GM12875 (cell line): ENCODE measurements around the gene ZBTB8OS.
"Not testable (repeated sequence)": the region's sequence is repeated elsewhere in the genome, so short reads cannot be mapped to it uniquely, and the experiment has no call there.

Experiments used
- H3K4me3 ChIP-seq: one replicate; pipeline ENCODE4 v1.5.1; 2011; ENCODE audit warnings: low read depth, low read length, control low read depth
- CTCF ChIP-seq: IDR thresholded peaks from 2 replicates; pipeline ENCODE4 v1.5.1; 2011; ENCODE audit warnings: low read depth, mild to moderate bottlenecking, control low read depth, inconsistent platforms, low read length, moderate library complexity, borderline replicate concordance; ENCODE audit not compliant: insufficient read depth

The ZBTB8OS gene

GRCh38 chr1:32647308-32648134 is 2.8 kb downstream of the ZBTB8OS start:
- H3K4me3 ChIP-seq = no peak overlapping the region
- no peak for TF ChIP-seq CTCF

- no peak for TF ChIP-seq CTCF
- H3K4me3 ChIP-seq = no peak overlapping the region
These were observed 5.9 kb downstream of the ZBTB8OS start for GRCh38 chr1:32644426-32644825.

GRCh38 chr1:32642292-32642827 is 8.0 kb downstream of the ZBTB8OS start:
- not testable (repeated sequence) for H3K4me3 ChIP-seq

- no peak for TF ChIP-seq CTCF
- no peak overlapping the region for H3K4me3 ChIP-seq
These were observed 10.8 kb downstream of the ZBTB8OS start for GRCh38 chr1:32639489-32640075.

- TF ChIP-seq CTCF = no peak
- no peak overlapping the region for H3K4me3 ChIP-seq
These were observed 13.3 kb downstream of the ZBTB8OS start for GRCh38 chr1:32636914-32637645.

GRCh38 chr1:32635508-32636277 is 14.7 kb downstream of the ZBTB8OS start:
- no peak for TF ChIP-seq CTCF
- no peak overlapping the region for H3K4me3 ChIP-seq

- TF ChIP-seq CTCF = no peak
- H3K4me3 ChIP-seq = no peak overlapping the region
These were observed 17.5 kb downstream of the ZBTB8OS start for GRCh38 chr1:32632829-32633228.

- H3K4me3 ChIP-seq = not testable (repeated sequence)
These were observed 20.2 kb downstream of the ZBTB8OS start for GRCh38 chr1:32630173-32630572.
